OCI-LY3 (cell line): ENCODE data around the gene PSMC2.

Experiments used
- H2AFZ ChIP-seq: fragments of 200-600, 300-600 bp; shearing (Covaris generic); 2 replicates; pipeline ENCODE4 v1.6.0; 2014; ENCODE audit warnings: antibody characterized with exemption, low read depth, low read length
- H3K27ac ChIP-seq: fragments of 200-600, 300-600 bp; sonication (generic); 2 replicates; pipeline ENCODE4 v1.5.1; 2014; ENCODE audit warnings: mild to moderate bottlenecking, low read length, moderate library complexity, mixed read lengths
- H3K27me3 ChIP-seq: fragments of 200-600, 300-600 bp; sonication (generic); 2 replicates; pipeline ENCODE4 v1.6.1; 2014; ENCODE audit warnings: low read depth, low read length, mixed read lengths
- H3K36me3 ChIP-seq: fragments of 200-600, 300-600 bp; sonication (generic); replicated peaks from 2 replicates; pipeline ENCODE3; 2014; ENCODE audit warnings: low read depth, low read length, mixed read lengths
- H3K4me1 ChIP-seq: fragments of 300-600, 200-600 bp; sonication (generic); 2 replicates; pipeline ENCODE4 v1.6.1; 2014; ENCODE audit warnings: low read length, mixed read lengths
- H3K4me2 ChIP-seq: fragments of 200-600, 300-600 bp; sonication (generic); 2 replicates; pipeline ENCODE4 v1.6.1; 2014; ENCODE audit warnings: low read length, mixed read lengths
- H3K4me3 ChIP-seq: fragments of 300-600, 200-600 bp; sonication (generic); 2 replicates; pipeline ENCODE4 v1.5.1; 2014; ENCODE audit warnings: antibody characterized with exemption, mild to moderate bottlenecking, low read length, moderate library complexity
- H3K79me2 ChIP-seq: fragments of 300-600, 200-600 bp; shearing (Covaris generic); 2 replicates; pipeline ENCODE4 v1.6.1; 2014; ENCODE audit warnings: mild to moderate bottlenecking, low read length, mixed read lengths
- H3K9ac ChIP-seq: fragments of 300-600, 200-600 bp; shearing (Covaris generic); 2 replicates; pipeline ENCODE4 v1.6.0; 2014; ENCODE audit warnings: mild to moderate bottlenecking, low read length, moderate library complexity
- H3K9me3 ChIP-seq: fragments of 200-600, 300-600 bp; shearing (Covaris generic); 2 replicates; pipeline ENCODE4 v1.6.1; 2014; ENCODE audit warnings: low read length, mixed read lengths; ENCODE audit not compliant: insufficient read depth
- H4K20me1 ChIP-seq: fragments of 200-600, 300-600 bp; sonication (generic); 2 replicates; pipeline ENCODE4 v1.6.1; 2016; ENCODE audit warnings: low read length, mixed read lengths; ENCODE audit not compliant: insufficient read depth
- CTCF ChIP-seq: fragments of 200-600, 300-600 bp; sonication (generic); IDR thresholded peaks from 2 replicates; pipeline ENCODE4 v1.5.1; 2014; ENCODE audit warnings: antibody characterized with exemption, low read length, low read depth
- EZH2phosphoT487 ChIP-seq: fragments of 200-600 bp; shearing (Covaris generic); IDR thresholded peaks from 2 replicates; pipeline ENCODE4 v1.6.1; 2018; ENCODE audit warnings: antibody characterized with exemption, mixed run types, low read depth

Gene PSMC2

GRCh38 chr7:103348452-103348851 is 1.0 kb downstream of the PSMC2 start:
- Histone ChIP-seq H3K79me2 (peaks cover 82% of the 10 kb centered on the region), H4K20me1 (peaks cover 9% of the 10 kb centered on the region; the same call in 1 of the 2 replicates), H3K27ac (no peak overlapping the region)

GRCh38 chr7:103348959-103349358 is 1.5 kb downstream of the PSMC2 start:
- Histone ChIP-seq H3K27ac (no peak overlapping the region), H3K4me2 (peak overlapping the region; percentile 82), H3K36me3 (peaks cover 12% of the 10 kb centered on the region), H2AFZ (no peak overlapping the region), H4K20me1 (peaks cover 9% of the 10 kb centered on the region; the same call in 1 of the 2 replicates), H3K9ac (0 out of 2 replicates have a peak overlapping the region, but pooled peaks have one; percentile 80), H3K27me3 (no peaks in the 10 kb centered on the region), H3K4me1 (peaks cover 25% of the 10 kb centered on the region), H3K4me3 (peak overlapping the region; percentile 90), H3K9me3 (no peaks in the 10 kb centered on the region), H3K79me2 (peaks cover 79% of the 10 kb centered on the region)
- TF ChIP-seq EZH2phosphoT487 (no peak), CTCF (no peak)

More at GRCh38 chr7:103348452-103348851, 1.0 kb downstream of the PSMC2 start:
- TF ChIP-seq CTCF (no peak), EZH2phosphoT487 (no peak)
- Histone ChIP-seq H3K27me3 (no peaks in the 10 kb centered on the region), H2AFZ (no peak overlapping the region), H3K4me2 (peak overlapping the region; percentile 82), H3K4me3 (peak overlapping the region; percentile 90), H3K9me3 (no peaks in the 10 kb centered on the region), H3K36me3 (peaks cover 12% of the 10 kb centered on the region), H3K4me1 (peaks cover 26% of the 10 kb centered on the region), H3K9ac (peak overlapping the region; percentile 80)

- H3K9ac ChIP-seq = no peak overlapping the region
- H3K79me2 ChIP-seq = peaks cover 75% of the 10 kb centered on the region
- H3K27ac ChIP-seq = no peak overlapping the region
These were observed 2.4 kb downstream of the PSMC2 start for GRCh38 chr7:103349805-103350204.

GRCh38 chr7:103369432-103369831 is 22.0 kb downstream of the PSMC2 start:
- Histone ChIP-seq H3K4me1 (no peaks in the 10 kb centered on the region), H4K20me1 (no peaks in the 10 kb centered on the region), H2AFZ (no peak overlapping the region), H3K79me2 (no peaks in the 10 kb centered on the region), H3K27me3 (no peaks in the 10 kb centered on the region), H3K4me3 (no peak overlapping the region), H3K9me3 (no peaks in the 10 kb centered on the region), H3K4me2 (no peak overlapping the region), H3K9ac (no peak overlapping the region), H3K27ac (no peak overlapping the region), H3K36me3 (peaks cover 38% of the 10 kb centered on the region)
- TF ChIP-seq CTCF (no peak), EZH2phosphoT487 (no peak)

More at GRCh38 chr7:103349805-103350204, 2.4 kb downstream of the PSMC2 start:
- H2AFZ ChIP-seq = no peak overlapping the region
- H3K9me3 ChIP-seq = no peaks in the 10 kb centered on the region
- peaks cover 9% of the 10 kb centered on the region; the same call in 1 of the 2 replicates for H4K20me1 ChIP-seq
- 0 out of 2 replicates have a peak overlapping the region, but pooled peaks have one; percentile 90 for H3K4me3 ChIP-seq
- peaks cover 25% of the 10 kb centered on the region for H3K4me1 ChIP-seq
- H3K4me2 ChIP-seq = peak overlapping the region; percentile 82; the same call in 1 of the 2 replicates
- TF ChIP-seq EZH2phosphoT487 (no peak), CTCF (no peak)
- peaks cover 12% of the 10 kb centered on the region for H3K36me3 ChIP-seq
- H3K27me3 ChIP-seq = no peaks in the 10 kb centered on the region
